ENCODE results near the gene IQCB1.
"Not testable (repeated sequence)": the region's sequence is repeated elsewhere in the genome, so short reads cannot be mapped to it uniquely, and the experiment has no call there.

The IQCB1 gene

DNA sequence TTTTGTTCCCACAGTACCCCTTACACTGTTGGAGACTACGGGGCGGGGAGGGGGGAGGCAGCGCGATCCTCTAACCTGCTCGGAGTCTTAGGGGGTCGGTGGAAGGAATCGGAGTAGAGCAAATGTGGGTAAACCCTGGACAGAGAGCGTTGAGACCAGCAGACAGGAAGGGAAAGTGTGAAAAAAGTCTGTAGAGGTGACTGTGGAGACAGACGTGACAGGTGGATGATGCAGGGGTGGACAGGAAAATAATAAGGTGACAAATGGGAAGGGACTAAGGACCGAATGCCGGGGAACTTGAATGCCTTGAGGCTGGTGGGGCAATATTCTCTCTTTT lies 573 bp upstream of the IQCB1 start:
- no peak for TF ChIP-seq ZNF274 (IDR thresholded peaks at IDR 0.05; ENCODE audit: low read depth, low read length)
- peak overlapping the region; percentile 70 for H3K4me3 ChIP-seq (ENCODE audit: low read length)

DNA sequence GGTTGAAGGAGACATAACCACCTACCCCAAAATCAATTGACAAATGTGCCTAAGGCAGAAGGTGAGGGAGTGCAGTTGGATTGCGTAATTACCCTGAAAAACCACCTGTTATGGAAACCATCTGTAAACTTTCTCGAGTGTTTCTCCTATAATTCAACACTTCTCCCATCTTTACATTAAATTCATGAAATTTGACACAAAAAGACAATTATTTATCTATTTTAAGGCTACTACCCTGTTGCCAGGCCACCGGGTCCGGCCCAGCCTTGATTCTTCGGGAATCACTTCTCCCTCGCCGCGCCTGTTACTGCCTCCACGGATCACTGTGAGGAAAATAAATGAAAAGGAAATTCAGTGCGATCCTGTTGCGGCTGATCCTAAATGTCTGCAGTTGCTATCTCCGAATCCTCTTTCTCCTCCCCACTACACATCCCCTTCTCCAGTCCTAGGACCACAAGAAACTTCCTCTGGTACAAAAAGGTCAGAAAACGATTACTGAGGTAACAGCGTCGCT lies 646 bp downstream of the IQCB1 start:
- no peak for TF ChIP-seq ZNF274 (IDR thresholded peaks at IDR 0.05; ENCODE audit: low read depth, low read length)
- H3K4me3 ChIP-seq (ENCODE audit: low read length) = peak overlapping the region; percentile 82

DNA sequence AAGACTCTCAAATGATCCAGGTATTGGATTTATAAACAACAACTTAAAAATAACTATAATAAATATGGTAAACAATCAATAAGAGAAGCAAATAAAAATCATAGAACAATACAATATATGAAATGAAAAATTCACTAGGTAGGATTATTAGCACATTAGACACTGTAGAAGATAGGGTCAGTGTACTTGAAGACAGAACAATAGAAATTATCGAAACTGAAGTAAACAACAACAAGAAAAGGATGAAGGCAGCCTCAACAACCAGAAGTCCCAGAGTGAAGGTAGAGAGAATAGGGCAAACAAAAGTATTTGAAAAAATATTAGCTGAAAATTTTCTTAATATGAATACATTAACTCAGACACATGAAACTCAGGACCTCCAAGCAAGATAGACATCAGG lies 11.9 kb downstream of the IQCB1 start:
- TF ChIP-seq ZNF274 (IDR thresholded peaks at IDR 0.05; ENCODE audit: low read depth, low read length) = no peak
- H3K4me3 ChIP-seq (ENCODE audit: low read length) = no peak overlapping the region

DNA sequence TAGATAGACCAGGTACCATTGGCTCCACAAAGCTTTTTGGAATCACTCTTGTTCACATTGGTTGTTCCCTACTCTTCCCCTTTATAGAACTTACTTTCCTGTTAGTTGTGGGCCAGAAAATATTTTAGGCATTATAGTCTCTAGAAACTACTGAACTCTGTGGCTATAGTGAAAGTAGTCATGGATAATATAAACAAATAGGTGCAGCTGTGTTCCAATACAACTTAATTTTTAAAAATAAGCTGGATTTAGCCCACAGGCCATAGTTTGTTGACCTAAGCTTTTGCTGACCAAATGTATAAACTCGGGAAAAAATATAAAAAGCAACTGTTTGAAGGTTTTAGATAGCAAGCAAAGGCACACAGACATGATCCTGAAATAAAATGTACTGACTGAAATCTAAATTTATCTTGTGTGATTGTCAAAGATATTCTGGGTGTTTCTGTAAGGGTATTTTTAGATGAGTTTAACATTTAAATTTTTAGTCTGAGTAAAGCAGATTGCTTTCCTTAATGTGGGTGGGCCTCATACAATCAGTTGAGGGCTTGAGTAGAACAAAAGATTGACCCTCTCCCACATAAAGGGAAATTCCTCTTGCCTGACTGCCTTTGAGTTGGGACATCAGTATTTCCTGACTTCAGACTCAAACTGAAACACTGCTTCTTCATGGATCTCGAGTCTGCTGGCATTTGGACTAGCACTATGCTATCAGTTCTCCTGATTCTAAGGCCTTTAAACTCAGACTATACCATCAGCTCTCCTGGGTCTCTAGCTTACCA lies 13.2 kb downstream of the IQCB1 start:
- H3K4me3 ChIP-seq (ENCODE audit: low read length) = no peak overlapping the region
- TF ChIP-seq ZNF274 (IDR thresholded peaks at IDR 0.05; ENCODE audit: low read depth, low read length) = no peak

DNA sequence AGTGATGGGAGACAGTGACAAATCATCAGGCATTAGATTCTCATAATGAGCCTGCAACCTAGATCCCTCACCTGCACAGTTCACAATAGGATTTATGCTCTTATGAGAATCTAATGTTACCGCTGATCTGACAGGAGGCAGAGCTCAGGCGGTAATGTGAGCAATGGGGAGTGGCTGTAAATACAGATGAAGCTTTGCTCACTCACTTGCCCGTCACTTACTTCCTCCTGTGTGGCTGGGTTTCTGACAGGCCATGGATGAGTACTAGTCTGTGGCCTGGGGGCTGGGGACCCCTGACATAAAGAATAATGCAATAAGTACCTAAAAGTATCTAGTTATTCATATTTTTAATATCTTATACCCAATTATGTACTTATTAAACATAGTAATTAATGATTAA lies 15.6 kb downstream of the IQCB1 start:
- no peak overlapping the region for H3K4me3 ChIP-seq (ENCODE audit: low read length)
- no peak for TF ChIP-seq ZNF274 (IDR thresholded peaks at IDR 0.05; ENCODE audit: low read depth, low read length)

DNA sequence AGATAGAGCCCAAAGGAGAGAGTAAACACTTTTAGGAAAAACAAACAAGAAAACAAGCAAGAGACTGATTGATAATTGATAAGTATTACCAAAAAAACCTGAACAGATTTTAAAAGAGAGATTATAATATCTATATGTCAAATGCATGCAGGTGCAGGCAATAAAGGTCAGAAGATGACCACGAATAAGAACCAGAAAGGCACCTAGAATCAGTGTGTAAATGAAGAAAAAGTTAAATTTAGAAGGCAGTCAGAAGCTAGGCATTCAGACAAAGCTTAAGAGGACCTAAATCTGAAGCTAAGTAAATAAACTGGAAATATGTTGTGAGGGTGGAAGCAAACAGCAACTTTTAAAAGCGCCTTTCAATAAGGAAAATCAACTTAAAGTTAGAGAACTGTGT lies 16.3 kb downstream of the IQCB1 start:
- no peak for TF ChIP-seq ZNF274 (IDR thresholded peaks at IDR 0.05; ENCODE audit: low read depth, low read length)
- no peak overlapping the region for H3K4me3 ChIP-seq (ENCODE audit: low read length)

DNA sequence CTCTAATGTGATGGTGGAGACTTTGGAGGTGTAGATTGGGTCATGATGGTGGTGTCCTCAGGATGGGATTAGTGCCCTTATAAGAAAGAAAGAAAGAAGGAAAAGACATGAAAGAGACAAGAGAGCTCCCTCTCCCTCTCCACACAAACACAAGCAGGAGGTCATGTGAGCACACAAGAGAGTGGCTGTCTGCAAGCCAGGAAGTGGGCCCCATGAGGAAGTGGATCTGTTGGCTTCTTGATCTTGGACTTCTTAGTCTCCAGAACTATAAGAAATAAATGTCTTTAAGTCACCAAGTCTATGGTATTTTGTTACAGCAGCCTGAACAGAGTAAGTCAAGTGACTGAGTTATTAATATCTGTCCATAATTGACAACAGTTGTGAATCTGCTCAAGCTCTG lies 17.1 kb downstream of the IQCB1 start:
- TF ChIP-seq ZNF274 (IDR thresholded peaks at IDR 0.05; ENCODE audit: low read depth, low read length) = no peak
- no peak overlapping the region for H3K4me3 ChIP-seq (ENCODE audit: low read length)

DNA sequence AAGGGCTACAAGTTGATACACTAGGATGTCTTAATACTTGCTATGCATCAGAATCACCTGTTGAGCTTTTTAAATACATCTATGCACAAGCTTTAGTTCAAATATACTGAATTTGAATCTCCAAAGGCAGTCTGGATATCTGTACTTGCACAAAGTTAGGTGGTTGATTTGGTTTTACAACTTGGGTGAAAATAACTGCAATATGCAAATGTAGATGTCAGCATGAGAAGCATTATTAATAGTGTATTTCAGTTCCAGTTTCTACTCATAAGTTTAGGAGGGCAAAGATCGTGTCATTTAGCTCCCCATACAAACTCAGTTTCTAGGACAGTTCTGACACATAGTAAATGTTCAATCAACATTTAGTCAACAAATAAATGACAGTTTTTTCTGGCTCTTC lies 25.6 kb downstream of the IQCB1 start:
- no peak for TF ChIP-seq ZNF274 (IDR thresholded peaks at IDR 0.05; ENCODE audit: low read depth, low read length)
- H3K4me3 ChIP-seq (ENCODE audit: low read length) = no peak overlapping the region

DNA sequence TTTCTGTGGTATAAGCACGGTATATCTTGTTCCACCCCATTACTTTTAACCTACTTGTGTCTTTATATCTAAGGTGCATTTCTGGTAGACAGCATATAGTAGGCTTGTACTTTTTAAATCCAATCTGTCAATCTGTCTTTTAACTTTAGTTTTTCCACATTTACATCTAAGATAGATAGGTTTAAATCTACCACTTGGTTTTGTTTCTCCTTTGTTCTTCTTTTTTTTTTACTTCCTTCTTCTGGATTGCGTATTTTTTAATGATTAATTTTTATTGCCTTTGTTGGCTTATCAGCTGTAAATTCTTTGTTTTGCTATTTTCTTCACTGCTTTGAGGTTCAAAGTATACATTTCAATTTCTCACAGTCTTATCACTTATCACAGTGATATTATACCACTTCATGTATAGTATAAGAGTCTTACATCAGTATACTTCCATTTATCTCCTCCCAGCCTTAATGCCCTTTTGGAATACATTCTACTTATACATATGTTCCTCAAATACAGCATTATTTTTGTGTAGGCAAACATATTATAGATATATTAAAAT lies 31.0 kb downstream of the IQCB1 start:
- no peak overlapping the region for H3K4me3 ChIP-seq (ENCODE audit: low read length)
- TF ChIP-seq ZNF274 (IDR thresholded peaks at IDR 0.05; ENCODE audit: low read depth, low read length) = no peak

DNA sequence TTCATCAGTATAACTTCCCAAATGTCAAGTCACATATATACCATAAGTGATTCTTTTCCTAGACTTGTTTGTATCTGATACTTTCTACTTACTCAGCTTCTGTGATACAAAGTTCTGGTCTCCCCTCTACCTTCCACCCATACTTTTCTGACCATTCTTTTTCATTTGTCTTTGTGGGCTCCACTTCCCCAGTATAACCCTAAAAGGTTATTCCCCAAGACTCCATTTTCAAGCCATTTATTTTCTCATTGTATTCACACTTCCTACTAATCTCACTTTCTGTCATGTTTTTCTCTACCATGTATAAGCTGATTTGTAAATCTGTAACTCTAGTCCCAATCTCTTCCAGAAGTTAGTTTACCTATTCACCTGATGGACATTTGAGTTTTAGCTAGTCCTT lies 34.0 kb downstream of the IQCB1 start:
- H3K4me3 ChIP-seq (ENCODE audit: low read length) = no peak overlapping the region
- no peak for TF ChIP-seq ZNF274 (IDR thresholded peaks at IDR 0.05; ENCODE audit: low read depth, low read length)

DNA sequence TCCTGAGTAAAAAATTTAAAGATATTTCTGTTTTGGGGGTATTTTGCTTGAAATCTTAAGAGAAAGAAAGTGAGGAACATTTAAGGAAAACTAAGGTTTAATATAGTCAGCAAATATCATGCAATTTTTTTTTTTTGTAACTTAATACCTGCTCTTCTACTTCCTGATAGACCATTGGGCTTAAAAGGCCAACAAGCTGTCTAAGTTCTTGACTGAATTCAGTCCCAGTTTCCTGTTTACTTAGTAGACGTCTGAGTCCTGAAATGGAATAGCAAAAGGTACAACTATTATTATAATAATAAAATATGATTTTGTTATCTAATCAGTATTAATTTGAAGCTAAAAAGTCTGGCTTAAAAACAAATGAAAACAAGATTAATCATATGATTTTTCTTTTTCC lies 37.9 kb downstream of the IQCB1 start:
- TF ChIP-seq ZNF274 (IDR thresholded peaks at IDR 0.05; ENCODE audit: low read depth, low read length) = no peak
- no peak overlapping the region for H3K4me3 ChIP-seq (ENCODE audit: low read length)

DNA sequence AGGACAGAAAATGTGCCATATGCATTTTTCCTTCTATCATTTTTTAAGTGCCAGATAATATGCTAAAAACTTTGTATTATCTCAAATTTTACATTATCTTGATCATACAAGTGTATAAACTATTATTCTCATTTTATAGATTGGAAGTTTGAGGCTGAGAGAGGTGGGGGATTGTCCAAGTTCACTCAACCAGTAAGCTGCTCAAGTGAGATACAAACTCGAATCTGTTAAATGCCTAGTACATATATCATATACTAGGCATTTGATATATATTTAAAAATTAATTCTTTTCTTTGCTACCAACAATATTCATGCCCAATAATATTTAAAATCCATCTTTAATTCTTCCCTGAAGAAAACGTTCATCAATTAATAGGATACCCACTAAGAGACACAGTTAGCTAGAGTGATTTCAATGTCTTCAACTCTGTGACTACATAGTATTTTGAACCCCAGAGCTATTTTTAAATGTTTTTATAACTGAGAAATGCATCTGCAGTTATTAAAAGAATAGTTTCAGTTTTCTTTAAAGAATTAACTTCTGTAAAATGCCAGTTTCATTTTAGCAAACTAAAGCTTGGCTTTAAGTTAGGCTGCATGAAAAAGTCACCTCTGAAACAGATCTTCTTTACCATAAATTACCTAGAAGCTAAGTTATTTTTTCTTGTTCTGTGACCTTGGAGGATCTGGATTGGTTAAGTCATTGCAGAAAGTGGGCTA lies 40.4 kb downstream of the IQCB1 start:
- no peak overlapping the region for H3K4me3 ChIP-seq (ENCODE audit: low read length)

DNA sequence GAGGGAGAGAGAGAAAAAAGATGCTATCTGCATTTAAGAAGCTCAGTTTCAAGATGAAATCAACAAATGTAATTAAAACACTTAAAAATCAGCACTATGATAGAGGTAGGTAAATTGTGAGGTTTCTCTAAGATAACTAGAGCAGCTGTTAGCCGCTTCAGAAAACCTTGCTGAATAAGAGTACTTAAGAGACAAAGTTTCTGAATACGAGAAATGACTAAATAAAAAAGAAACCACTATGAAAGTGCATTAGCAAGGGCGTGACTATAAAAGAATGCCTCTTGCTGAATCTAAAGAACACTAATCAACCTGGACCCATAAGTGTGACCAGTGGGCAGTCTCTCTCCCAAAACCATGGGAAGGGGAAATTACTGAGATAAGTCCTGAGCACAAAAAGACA lies 41.8 kb downstream of the IQCB1 start:
- no peak overlapping the region for H3K4me3 ChIP-seq (ENCODE audit: low read length)
- no peak for TF ChIP-seq ZNF274 (IDR thresholded peaks at IDR 0.05; ENCODE audit: low read depth, low read length)

More for the DNA sequence above, 40.4 kb downstream of the IQCB1 start:
- no peak for TF ChIP-seq ZNF274 (IDR thresholded peaks at IDR 0.05; ENCODE audit: low read depth, low read length)

DNA sequence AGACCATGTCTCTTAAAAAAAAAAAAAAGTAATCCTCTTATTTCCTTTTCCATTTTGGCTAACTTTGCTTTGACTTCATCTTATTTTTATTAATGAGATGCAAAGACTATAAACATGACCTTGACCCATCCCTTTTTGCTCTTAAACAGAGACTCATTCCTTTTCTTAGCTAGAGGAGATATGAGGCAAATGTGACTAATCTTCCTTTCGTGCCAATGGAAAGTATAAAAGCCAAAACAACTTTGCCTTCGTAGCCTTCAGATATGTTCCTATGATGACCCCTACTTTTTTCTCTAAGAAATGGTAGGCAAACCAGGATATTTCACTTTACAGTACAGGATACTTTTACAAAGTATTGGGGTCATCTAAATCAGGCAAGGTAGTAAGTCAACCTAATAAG lies 48.4 kb downstream of the IQCB1 start:
- H3K4me3 ChIP-seq (ENCODE audit: low read length) = no peak overlapping the region
- no peak for TF ChIP-seq ZNF274 (IDR thresholded peaks at IDR 0.05; ENCODE audit: low read depth, low read length)

DNA sequence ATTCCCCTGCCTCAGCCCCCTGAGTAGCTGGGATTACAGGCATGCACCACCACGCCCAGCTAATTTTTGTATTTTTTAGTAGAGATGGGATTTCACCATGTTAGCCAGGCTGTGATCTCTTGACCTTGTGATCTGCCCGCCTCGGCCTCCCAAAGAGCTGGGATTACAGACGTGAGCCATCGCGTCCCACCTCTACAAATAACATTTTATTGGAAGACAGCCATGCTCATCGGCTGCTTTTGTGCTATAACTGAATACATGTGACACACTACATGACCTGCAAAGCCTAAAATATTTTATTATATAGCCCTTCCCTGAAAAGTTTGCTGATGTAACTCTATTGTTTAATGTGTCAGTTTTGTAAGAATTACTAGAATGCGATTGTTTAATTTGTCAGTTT lies 52.1 kb downstream of the IQCB1 start:
- not testable (repeated sequence) for H3K4me3 ChIP-seq (ENCODE audit: low read length)
